Head of caudate nucleus (tissue), 42 donors: ENCODE results near the gene ULBP3.
A peak's percentile ranks its signal among the peaks of the same experiment; 100 is the strongest.

ENCODE experiments used
- DNase-seq, 42 donors: peaks; one replicate each; pipeline versions ENCODE4 v3.0.0 to v3.0.0-alpha.2; 2020 to 2021; ENCODE audit warnings: mixed read lengths in 7 of 42
- intact Hi-C: fragments of 100-400 bp; cut with DNase I; formaldehyde crosslinking; loops from one replicate; pipeline ENCODE4 v1.15.0; 2022

Gene ULBP3

DNA sequence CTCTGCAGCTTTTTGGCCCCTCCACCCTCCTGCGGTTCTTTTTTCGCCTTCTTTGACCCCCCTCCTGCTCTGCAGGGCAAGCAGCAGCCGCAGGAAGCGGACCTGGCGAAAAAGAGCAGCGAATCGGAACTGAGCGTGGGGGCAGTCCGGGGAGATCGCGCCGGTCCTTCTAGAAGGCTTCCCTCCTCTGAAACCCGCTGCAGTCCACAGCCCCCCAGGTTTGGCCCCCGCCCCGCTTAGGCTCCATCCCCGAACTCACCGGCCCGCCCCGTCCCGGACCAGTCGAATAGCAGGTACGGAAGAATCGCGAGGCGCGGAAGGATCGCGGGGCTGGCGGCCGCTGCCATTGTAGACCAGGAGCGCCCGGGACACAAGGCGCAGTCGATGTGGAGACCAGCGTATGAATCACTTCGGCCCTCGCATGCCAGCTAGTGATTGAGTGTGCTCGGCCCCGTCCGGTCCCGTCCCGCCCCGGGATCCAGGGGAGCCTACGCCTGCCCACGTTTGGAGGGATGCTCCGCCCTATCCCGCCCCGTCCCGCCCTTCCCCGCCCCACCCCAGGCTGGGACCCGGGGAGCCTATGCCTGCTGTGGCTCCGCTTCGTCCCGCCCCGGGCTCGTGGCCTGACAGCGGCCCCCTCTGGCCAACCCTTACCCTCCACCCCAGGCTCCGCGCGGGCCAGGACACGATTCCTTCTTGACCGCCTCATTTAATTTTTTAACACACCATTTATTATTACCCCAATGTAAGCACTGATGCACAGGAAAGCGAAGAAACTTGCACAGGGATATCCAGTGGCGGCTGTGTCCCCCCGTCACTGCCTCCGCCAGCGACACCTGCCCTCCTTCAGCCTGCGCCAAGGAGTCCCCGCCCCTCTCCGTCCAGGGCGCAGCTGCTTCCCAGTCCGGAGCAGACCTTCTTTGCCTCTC is at the start of gene ULBP3:
Gene ULBP3, minus strand, starts transcription at position 402 of the 929 bp plus-strand sequence. Its CDS starts 55 bp downstream, at position 347.
- intact Hi-C loops = no loop called here

DNA sequence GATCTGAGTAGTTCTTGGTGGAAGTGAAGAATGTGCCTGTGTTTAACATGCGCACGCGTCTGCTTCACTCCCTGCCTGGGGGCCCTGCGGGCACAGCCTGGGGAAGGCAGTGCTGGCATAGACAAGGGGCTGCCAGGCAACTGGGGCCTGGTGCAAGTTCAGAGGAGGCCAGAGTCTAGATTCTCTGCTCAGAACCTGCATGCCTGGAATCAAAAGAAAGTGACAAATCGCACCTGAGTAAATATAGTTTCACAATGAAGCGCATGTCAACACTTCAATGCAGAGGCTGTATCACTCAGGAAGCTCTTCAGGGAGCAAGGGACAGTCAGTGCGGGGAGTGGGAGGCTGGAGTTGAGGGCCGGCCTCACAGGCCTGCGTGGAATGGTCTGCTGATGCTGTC is 49.7 kb upstream of the ULBP3 start:
- no peak for DNase-seq
- intact Hi-C loops = no loop called here

More for the DNA sequence above, at the start of gene ULBP3:
- DNase-seq = peak; percentile 43 to 87 (median 76)

DNA sequence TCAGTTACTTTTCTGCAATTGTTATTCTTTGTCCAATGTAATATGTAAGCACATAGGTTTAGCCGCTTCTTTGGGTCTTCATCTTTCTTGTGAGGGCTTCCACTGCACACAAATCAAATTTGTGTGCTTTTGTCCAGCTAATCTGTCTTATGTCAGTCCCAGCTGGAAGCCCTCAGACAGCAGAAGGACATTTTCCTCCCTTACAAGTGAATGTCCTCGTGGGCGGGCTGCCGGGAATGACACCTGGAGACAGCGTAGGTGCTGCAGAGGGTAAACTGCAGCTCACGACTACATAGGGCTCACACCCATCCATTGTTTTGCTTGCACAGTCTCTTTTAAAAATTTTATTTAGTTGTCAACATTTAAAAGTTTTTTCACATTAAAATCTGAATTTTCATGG is 49.3 kb upstream of the ULBP3 start:
- intact Hi-C loops = no loop called here

DNA sequence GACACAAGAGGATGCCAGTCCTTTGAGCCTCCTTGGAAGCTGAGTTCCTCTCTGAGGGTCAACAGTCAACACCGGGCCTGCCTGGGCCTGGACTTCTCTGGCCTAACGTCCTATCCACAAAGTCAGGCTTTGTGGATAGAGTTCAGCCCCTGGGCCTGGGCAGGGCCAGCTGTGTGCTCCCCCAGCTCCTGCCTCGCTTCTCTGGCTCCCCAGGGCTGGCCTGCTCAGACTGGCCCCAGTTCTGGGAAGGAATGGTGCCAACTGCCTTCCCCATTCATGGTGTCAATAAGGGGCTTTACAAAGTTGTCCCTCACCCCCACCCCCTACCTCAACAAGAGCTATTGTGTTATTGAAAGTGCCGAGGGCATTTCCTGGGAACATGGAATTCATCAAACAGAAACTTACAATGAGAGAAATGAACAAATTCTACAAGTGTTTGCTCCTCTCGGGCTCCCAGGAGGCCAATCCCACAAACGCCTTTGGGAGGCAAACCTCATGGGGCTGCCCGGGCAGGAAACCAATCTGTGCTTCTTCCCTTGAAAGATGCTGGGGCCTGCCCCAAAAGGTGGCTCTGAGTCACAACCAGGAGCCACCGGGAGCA is 47.4 kb upstream of the ULBP3 start:
- intact Hi-C loops = no loop called here
- DNase-seq = no peak

More for the DNA sequence above, 49.3 kb upstream of the ULBP3 start:
- DNase-seq = no peak

DNA sequence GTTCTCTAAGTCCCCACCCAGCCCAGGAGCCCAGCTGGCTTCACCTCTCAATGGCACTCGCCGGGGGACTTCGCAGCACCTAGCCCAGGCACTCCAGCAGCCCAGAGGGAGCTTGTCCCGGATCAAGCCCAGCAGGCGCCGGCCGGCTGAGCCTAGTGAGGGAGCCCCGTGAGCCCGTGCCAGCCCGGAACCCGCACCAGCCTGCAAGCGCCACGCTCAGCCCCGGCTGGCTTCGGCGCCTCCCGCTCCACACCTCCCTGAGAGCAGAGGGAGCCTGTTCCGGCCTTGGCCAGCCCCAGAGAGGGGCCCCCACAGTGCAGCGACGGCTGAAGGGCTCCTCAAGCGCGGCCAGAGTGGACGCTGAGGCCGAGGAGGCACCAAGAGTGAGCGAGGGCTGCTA is 46.8 kb upstream of the ULBP3 start:
- intact Hi-C loops = no loop called here
- no peak for DNase-seq

DNA sequence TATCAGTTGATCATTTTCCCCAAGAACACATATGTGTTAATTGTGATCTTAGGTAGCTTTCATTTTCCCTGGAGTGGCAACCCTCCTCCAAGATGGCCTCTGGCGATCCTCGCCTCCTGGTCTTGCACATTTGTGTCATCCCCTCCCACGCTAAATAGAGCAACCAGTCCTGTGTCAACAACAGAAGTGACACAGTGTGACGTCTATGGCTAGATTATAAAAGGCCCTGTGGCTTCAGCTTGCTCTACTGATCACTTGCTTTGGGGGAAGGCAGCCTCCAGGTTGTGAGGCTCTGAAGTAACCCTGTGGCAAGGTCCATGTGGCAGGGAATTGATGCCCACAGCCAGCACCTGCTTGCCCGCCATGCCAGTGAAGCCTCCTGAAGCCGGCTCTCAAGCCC is 43.3 kb upstream of the ULBP3 start:
- intact Hi-C loops = no loop called here

DNA sequence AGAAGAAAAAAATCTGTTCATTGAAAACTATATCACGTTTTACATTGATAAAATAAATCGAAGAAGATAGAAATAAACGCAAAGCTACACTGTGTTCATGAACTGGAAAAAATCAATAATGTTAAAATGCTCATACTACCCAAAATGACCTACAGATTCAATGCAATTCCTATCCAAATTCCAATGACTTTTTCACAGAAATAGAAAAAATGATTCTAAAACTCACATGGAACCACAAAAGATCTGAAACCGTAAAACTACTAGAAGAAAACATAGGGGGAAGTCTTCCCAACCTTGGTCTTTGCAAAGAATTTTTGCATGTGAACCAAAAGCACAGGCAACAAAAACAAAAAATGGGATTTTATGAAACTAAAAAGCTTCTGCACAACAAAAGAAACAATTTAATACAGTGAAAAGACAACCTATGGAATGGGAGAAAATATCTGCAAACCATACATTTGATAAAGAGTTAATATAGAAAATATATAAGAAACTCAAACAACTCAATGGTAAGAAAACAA is 33.9 kb upstream of the ULBP3 start:
- no peak for DNase-seq
- intact Hi-C loops = no loop called here

More for the DNA sequence above, 43.3 kb upstream of the ULBP3 start:
- DNase-seq = no peak

DNA sequence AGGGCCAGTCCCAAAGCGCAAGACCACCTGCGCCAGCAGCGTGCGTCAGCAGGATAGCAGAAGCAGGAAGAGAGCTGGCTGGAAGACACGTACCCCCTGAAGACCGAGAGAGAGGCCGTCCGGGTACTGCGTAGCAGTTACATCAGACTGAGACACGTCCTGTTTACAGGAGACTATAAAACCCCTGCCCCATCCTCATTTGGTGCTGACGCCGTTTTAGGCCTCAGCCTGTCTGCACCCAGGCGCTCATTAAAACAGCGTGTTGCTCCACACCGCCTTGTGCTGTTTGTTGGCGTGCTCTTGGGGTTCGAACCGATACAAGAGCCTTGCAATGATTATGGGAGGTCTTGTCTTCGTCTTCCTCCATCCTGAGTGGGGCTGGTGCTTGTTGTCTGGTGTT is 31.8 kb upstream of the ULBP3 start:
- DNase-seq = no peak
- intact Hi-C loops = no loop called here

DNA sequence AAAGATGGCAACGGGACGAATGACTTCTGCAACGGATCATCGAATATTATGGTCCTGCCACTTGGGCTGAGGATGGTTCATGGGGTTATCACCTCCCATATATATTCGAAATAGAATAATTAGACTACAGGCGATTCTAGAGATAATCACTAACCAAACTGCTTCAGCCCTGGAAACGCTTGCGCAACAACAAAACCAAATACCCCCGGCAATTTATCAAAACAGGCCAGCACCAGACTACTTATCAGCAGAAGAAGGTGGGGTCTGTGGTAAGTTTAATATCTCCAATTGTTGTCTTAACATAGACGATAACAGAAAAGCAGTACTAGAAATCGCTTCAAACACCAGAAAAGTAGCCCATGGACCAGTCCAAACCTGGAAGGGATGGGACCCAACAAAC is 31.0 kb upstream of the ULBP3 start:
- no peak for DNase-seq
- intact Hi-C loops = no loop called here

DNA sequence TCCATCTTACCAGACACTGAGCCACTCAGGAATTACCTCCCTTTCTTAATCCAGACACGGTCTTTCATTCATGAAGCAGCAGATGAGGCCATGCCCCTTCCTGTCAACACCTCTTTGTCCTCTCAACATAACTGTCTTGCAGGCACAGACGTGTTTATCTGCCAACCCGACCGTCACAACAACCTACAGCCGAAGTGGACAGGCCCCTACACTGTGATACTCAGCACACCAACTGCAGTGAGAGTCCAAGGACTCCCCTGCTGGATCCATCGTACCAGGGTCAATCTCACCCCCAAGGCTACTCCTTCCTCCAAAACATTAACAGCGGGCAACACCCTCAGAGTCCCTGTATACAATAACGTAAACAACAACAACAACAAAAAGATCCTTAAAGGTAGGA is 30.6 kb upstream of the ULBP3 start:
- DNase-seq = no peak
- intact Hi-C loops = no loop called here

DNA sequence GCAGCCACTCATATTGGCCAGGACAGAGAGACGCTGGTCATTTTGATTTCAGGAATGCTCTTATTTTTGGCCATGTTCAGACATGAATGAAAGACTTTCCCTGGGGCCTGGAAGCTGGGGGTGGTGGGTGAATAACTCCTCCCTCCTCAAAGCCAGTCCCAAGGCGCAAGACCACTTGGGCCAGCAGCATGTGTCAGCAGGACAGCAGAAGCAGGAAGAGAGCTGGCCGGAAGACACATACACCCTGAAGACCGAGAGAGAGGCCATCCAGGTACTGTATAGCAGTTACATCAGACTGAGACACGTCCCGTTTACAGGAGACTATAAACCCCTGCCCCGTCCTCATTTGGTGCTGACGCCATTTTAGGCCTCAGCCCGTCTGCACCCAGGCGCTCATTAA is 29.2 kb upstream of the ULBP3 start:
- no peak for DNase-seq
- intact Hi-C loops = no loop called here

DNA sequence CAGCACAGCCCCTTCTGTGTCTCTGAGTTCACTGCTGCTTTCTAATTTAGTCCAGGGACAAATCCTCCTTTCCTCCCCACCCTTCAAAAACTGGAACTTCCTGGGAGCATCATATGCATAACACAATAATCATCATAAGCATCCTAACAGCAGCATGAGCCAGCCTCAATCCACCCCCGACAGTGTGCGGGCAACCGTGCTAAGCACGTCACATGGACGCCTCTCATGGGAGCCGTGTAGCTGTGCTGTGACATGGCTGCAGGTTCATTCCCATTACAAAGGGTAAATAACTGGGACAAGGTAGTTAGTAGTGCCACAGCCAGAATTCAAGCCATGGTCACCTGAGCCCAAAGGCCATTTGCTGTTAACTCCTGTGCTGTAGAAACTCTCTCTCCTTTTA is 24.5 kb upstream of the ULBP3 start:
- no peak for DNase-seq
- intact Hi-C loops = no loop called here

DNA sequence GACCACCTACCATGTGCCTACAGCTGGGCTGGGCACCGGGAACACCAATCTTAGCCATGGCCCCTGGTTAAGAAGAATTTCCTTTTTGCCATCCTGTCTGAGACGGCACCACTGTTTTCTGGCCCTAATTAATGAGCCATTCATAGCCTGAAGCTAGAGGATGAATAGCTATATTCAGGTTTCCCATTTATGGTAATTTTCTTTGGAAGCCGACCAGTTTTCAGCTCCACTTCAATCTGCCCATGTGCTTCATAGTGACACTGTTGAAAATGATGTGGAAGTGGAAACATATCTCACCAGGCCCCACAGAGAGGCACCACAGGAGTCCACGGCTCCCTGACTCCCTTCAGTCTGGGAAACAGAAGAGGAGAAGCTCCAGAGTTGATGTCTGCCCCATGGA is 22.6 kb upstream of the ULBP3 start:
- DNase-seq = peak in 4 of 42 donors; percentile 13 to 45 (median 30)
- intact Hi-C loops = no loop called here

DNA sequence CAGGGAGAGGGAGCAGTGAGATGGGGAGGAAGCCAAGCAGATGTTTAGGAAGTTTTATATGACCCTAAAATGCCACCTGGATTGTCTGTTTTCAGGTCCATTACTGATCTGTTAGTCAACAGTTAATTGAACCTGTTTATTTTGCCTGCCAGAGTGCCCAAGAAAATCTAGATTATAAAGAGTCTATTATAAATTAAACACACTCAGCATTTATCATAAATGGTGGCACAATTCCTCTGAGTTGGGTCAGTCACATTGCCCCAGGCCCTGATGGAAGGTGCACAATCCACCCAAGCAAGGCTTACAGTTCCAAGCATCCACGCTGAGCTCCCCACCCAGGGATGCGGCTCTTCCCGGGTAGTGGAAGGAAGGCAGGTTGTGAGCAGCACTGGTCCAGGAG is 21.4 kb upstream of the ULBP3 start:
- intact Hi-C loops = no loop called here
- no peak for DNase-seq

DNA sequence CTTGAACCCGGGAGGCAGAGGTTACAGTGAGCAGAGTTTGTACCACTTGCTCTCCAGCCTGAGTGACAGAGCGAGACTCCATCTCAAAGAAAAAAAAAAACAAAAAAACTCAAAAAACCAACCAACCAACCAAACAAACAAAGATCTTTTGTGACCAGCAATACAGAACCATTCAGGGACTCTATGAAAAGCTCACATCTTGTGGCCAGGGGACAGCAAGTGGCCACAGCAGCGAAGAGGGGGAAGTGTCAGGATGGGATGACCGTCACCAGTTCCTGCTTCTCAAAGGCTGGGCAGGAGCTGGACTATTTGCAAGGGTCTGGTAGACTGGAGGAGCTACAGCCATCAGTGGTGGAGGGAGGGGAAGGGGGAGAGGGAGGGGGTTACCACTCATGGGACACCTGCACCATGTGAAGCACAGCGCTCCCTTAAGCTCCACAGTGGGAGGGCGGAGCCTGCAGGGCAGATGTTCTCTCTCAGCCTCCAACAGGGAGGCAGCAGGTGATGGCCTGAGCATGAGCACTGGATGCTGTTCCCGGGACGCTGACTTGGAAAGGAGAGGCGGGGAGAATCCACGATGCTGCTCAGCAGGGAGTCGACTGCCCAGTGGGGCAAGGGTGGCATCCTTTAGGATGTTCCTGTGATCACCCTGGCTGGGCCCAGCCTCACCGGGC is 19.7 kb upstream of the ULBP3 start:
- peak in 2 of 42 donors; percentile 11 to 20 for DNase-seq
- intact Hi-C loops = loop anchor here (10.0 kb wide), 1 partner anchor 306 kb away; no protein-coding TSS in a partner anchor

DNA sequence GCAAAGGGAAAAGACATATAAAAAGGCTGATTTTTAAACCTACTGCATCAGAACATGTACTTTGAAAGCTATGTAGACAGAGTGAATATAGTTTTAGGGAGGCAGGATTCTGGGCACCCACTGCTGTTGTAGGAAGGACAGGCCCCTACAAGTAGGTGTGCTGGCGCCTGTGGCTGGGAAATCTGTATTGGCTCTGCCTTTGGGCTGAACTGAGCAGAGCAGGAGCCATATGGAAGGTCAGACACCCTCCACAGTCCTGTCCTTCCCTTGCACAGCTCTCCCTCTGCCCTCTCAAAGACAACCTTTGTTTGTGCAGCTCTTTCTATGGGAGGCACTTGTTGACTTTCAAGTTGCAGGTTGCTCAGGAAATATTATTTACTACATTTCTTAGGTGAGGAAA is 18.4 kb upstream of the ULBP3 start:
- intact Hi-C loops = loop anchor here (10.0 kb wide), 1 partner anchor 307 kb away; no protein-coding TSS in a partner anchor
- no peak for DNase-seq

DNA sequence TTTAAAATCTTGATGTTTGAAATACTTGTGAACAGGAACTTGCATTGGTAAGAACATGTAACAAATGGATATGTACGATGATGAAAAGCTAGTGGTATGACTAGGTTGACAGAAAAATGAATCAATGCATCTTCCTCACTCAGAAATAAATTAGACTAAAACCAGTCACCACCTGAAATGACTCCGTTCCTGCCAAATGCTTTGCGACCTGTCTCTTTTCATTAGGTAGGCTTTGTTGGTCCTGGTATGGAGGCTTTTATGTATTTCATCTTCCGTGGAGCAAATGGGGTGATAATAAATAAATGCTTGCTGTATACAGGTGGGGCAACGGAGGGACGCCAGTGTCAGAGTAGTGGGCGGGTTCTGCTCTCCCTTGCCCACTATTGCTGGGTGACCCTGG is 17.1 kb upstream of the ULBP3 start:
- intact Hi-C loops = loop anchor here (10.0 kb wide), 1 partner anchor 309 kb away; no protein-coding TSS in a partner anchor
- peak in 1 of 42 donors; percentile 5 for DNase-seq

DNA sequence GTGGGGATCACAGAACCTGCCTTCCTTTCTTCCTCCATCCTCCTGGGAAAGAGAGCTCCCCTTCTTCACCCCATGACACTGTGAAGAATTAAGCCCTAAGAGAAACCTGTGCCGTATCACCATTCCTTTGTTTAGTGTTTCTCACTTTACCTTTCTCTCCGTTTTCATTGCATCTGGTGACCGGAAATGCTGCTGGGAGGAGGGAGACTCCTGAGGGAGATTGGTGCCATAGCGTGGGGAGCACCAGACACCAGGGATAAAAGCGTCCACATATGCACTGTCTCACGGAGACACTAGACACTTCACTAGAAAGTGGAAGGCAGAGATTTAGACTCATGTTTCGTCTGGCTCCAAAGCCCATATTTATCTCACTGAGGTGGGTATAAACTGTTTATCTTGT is 15.5 kb upstream of the ULBP3 start:
- no peak for DNase-seq
- intact Hi-C loops = loop anchor here (5.0 to 10.0 kb wide), 2 partner anchors 243 to 310 kb away; no protein-coding TSS in a partner anchor

DNA sequence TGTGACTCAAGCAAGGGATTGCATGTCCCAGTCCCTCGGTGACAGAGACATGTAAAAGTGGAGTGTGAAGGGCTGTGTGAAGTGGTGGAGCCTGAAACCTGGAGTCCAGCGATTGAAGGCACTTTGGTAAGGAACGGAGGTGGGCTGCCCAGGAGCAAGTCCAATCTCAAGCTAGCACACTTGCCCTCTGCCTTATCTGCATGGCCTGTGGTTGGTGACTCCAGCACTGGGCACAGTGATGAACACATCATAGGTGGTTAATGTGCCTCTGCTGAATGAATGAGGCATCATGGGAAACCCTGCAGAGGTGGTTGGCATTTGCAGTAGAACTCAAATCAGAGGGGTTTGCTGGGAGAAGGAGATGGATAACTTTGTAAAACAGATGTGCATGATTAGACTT is 14.9 kb upstream of the ULBP3 start:
- intact Hi-C loops = loop anchor here (5.0 to 10.0 kb wide), 2 partner anchors 243 to 311 kb away; no protein-coding TSS in a partner anchor
- DNase-seq = peak in 1 of 42 donors; percentile 12
